ENCODE measurements around the gene RIIAD1. TPM values are rescaled to one million over a fixed set of nuclear protein-coding genes. Genes with fewer than 3 reads are reported as not detected.
"Not testable (repeated sequence)": the region's sequence is repeated elsewhere in the genome, so short reads cannot be mapped to it uniquely, and the experiment has no call there.

RIIAD1 gene
- total and polyA plus RNA-seq, 12 donors, result 3.4 to 11.4 (median 7.1) TPM; not detected in 1

- ATAC-seq (peak; percentile 69 to 92 (median 88)), DNase-seq (no peak)
- Histone ChIP-seq H3K9me3 (no peaks in the 10 kb centered on the region), H3K27ac (peak overlapping the region in 5 of 10 donors; percentile 21 to 60 (median 49)), H3K4me1 (peaks cover 0 to 12% (median 0%) of the 10 kb centered on the region in 9 donors), H3K36me3 (no peaks in the 10 kb centered on the region), H3K4me3 (peak overlapping the region in 7 of 10 donors; percentile 13 to 37 (median 31)), H3K27me3 (peaks cover 0 to 40% (median 4%) of the 10 kb centered on the region in 7 donors)
- no peak for TF ChIP-seq CTCF (IDR thresholded peaks at IDR 0.05)
- 22 to 26% methylated on average over 19 of the region's 19 CpGs for WGBS, 2 donors
- intact Hi-C loops (cut with DNase I), result loop anchor here in 3 of 10 donors (2.0 to 10.0 kb wide), 3 partner anchors 20 to 114 kb away; partner anchors contain the start of gene SNX27 (in 1 of the 3)
Observed at GRCh38 chr1:151728151-151729054, 7.1 kb downstream of the RIIAD1 start.

DNA sequence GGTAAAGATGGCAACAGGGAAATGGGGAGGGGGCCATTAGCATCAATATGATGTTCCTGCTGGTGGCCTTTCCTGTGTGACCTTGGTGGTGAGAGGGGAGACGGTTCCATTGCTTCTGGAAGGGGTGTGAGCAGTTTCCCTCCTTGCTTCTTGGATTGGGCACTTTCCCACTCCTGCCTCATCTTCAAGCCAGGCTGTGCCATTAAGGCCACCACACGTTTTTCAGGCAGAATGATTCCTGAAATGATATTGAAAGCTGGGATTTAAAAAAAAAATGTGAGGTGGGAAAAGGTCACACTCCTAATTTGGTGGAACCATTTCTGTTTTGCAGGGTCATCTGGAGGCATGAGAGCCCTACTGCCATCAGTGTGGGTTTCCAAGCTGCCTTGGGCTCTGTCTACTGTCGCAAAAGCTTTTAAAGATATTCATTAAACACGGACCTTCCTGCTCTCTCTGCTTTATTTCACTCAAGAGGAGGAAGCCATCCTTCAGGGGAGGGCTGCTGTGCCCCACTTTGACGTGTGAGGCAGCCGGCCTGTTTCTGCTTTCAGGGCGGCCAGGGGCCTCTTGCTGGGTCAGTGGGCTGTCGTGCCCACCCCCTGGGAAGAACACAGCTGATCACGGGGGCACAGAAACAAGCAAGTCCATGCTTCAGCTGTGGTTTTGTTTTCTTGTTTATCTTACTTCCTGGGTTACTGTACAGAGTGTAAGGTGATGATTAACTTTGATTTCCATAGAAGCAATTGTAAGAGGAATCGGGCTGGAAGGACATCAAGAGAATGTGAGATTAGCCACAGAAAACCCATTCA is 8.0 kb downstream of the RIIAD1 start:
- no peak overlapping the region for H3K4me3 ChIP-seq
- intact Hi-C loops (cut with DNase I), result loop anchor here in 3 of 10 donors (2.0 to 10.0 kb wide), 3 partner anchors 21 to 115 kb away; partner anchors contain the start of gene SNX27 (in 1 of the 3)
- H3K36me3 ChIP-seq, result no peaks in the 10 kb centered on the region
- DNase-seq (no peak), ATAC-seq (no peak)
- no peak for TF ChIP-seq CTCF (IDR thresholded peaks at IDR 0.05)
- 64 to 73% methylated on average over 10 of the region's 10 CpGs for WGBS, 2 donors
- peaks cover 0 to 30% (median 2%) of the 10 kb centered on the region in 7 donors for H3K27me3 ChIP-seq
- no peak overlapping the region for H3K27ac ChIP-seq
- no peaks in the 10 kb centered on the region for H3K9me3 ChIP-seq
- H3K4me1 ChIP-seq, result peaks cover 0 to 12% (median 0%) of the 10 kb centered on the region in 9 donors

DNA sequence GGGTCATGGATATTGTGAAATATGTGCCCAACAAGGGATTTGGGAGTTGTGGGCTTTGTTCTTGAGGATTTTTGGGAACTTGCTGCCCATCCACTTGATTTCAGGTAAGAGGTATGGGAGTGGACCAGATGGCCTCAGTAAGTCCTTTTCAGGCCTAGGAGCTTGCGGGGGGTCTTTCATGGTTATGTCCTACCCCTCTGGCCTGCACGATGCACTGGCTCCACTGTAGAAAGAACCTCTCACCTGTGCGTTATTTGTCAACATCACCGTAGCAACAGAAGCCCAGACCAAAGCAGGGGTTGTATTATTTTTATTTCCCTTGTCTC is 8.6 kb downstream of the RIIAD1 start:
- DNase-seq, result no peak
- H3K27ac ChIP-seq, result no peak overlapping the region
- H3K27me3 ChIP-seq, result peaks cover 0 to 25% (median 2%) of the 10 kb centered on the region in 7 donors
- intact Hi-C loops (cut with DNase I), result loop anchor here (2.0 to 10.0 kb wide), 11 partner anchors 21 to 288 kb away; partner anchors contain the start of gene SNX27 (in 1 of the 10)
- no peak for ATAC-seq
- H3K9me3 ChIP-seq, result no peaks in the 10 kb centered on the region
- H3K36me3 ChIP-seq, result no peaks in the 10 kb centered on the region
- WGBS, 2 donors, result 86 to 91% methylated on average over 4 of the region's 4 CpGs
- peaks cover 0 to 12% (median 0%) of the 10 kb centered on the region in 9 donors for H3K4me1 ChIP-seq
- TF ChIP-seq CTCF (IDR thresholded peaks at IDR 0.05), result no peak
- no peak overlapping the region for H3K4me3 ChIP-seq

- H3K27me3 ChIP-seq, result peaks cover 0 to 6% (median 0%) of the 10 kb centered on the region in 7 donors
- intact Hi-C loops (cut with DNase I), result loop anchor here in 8 of 10 donors (5.0 to 10.0 kb wide), 9 partner anchors 36 to 291 kb away; no protein-coding TSS in a partner anchor
- H3K4me1 ChIP-seq, result peaks cover 0 to 10% (median 0%) of the 10 kb centered on the region in 9 donors
- no peaks in the 10 kb centered on the region for H3K36me3 ChIP-seq
- TF ChIP-seq CTCF (IDR thresholded peaks at IDR 0.05), result no peak
- DNase-seq (no peak), ATAC-seq (no peak)
- 85 to 90% methylated on average over 3 of the region's 3 CpGs for WGBS, 2 donors
- no peak overlapping the region for H3K27ac ChIP-seq
- peaks cover 0 to 16% (median 0%) of the 10 kb centered on the region in 11 donors for H3K9me3 ChIP-seq
- no peak overlapping the region for H3K4me3 ChIP-seq
Observed at GRCh38 chr1:151733126-151733525, 11.8 kb downstream of the RIIAD1 start.

DNA sequence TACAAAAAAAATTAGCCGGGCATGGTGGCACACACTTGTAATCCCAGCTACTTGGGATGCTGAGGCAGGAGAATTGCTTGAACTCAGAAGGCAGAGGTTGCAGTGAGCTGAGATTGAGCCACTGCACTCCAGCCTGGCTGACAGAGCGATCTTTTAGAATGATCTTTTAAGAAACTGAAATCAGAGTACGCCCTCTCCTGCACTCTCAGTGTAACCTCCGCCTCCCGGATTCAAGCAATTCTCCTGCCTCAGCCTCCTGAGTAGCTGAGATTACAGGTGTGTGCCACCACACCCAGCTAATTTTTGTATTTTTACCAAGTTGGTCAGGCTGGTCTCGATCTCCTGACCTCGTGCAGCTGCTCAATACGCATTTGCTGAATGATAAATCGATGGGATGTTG is 12.7 kb downstream of the RIIAD1 start:
- not testable (repeated sequence) for ATAC-seq, H3K4me1 ChIP-seq, H3K27ac ChIP-seq, DNase-seq, H3K27me3 ChIP-seq, H3K36me3 ChIP-seq, H3K4me3 ChIP-seq
- intact Hi-C loops (cut with DNase I), result loop anchor here (2.0 to 10.0 kb wide), 13 partner anchors 37 to 292 kb away; no protein-coding TSS in a partner anchor
- 92% methylated on average over 9 of the region's 9 CpGs for WGBS, 2 donors
- H3K9me3 ChIP-seq, result peaks cover 0 to 16% (median 0%) of the 10 kb centered on the region in 11 donors
